HepG2 (cell line): ENCODE data around the gene MDP1. TPM values are rescaled to one million over a fixed set of nuclear protein-coding genes. Genes with fewer than 3 reads are reported as not detected.
A peak's percentile ranks its signal among the peaks of the same experiment; 100 is the strongest.

Experiments used
- AGO1 ChIP-seq: fragments of 200-400 bp; formaldehyde crosslinking; IDR thresholded peaks from 2 replicates; pipeline ENCODE4 v1.6.1; 2017; ENCODE audit warnings: mild to moderate bottlenecking, low read depth, low read length, moderate library complexity; ENCODE audit not compliant: poor library complexity, severe bottlenecking
- ESRRA ChIP-seq: sonication (generic); formaldehyde crosslinking; IDR thresholded peaks from 2 replicates; pipeline ENCODE4 v1.5.1; 2020; ENCODE audit warnings: mild to moderate bottlenecking, low read depth, missing genetic modification reagents
- FLYWCH1 ChIP-seq: sonication (generic); formaldehyde crosslinking; IDR thresholded peaks from 2 replicates; pipeline ENCODE4 v1.8.1; 2023; ENCODE audit warnings: mild to moderate bottlenecking, missing genetic modification reagents
- FOXK1 ChIP-seq: sonication (generic); formaldehyde crosslinking; IDR thresholded peaks from 2 replicates; pipeline ENCODE4 v1.4.0; 2020; ENCODE audit warnings: low read depth, missing genetic modification reagents, borderline replicate concordance
- FOXO4 ChIP-seq: sonication (generic); formaldehyde crosslinking; conservative IDR thresholded peaks from 2 replicates; pipeline ENCODE4 v1.8.1; 2023; ENCODE audit warnings: missing genetic modification reagents
- HIVEP1 ChIP-seq: sonication (generic); formaldehyde crosslinking; IDR thresholded peaks from 2 replicates; pipeline ENCODE4 v1.4.0; 2020; ENCODE audit warnings: mild to moderate bottlenecking, missing genetic modification reagents
- HMGXB3 ChIP-seq: sonication (generic); formaldehyde crosslinking; IDR thresholded peaks from 2 replicates; pipeline ENCODE4 v1.4.0; 2020; ENCODE audit warnings: missing genetic modification reagents, borderline replicate concordance
- JUN ChIP-seq: sonication (generic); formaldehyde crosslinking; IDR thresholded peaks from 2 replicates; pipeline ENCODE4 v1.4.0; 2020; ENCODE audit warnings: mild to moderate bottlenecking, missing genetic modification reagents
- NONO ChIP-seq, 2 experiments: fragments of 450-650 bp in 1 of 2; sonication (generic) in 1 of 2; formaldehyde crosslinking in 1 of 2; IDR thresholded peaks in 1 of 2; conservative IDR thresholded peaks in 1 of 2; 2 replicates each; pipeline versions ENCODE4 v1.6.1 to v1.8.0; 2017 to 2022; ENCODE audit warnings: mild to moderate bottlenecking in 1 of 2, missing genetic modification reagents in 1 of 2, moderate library complexity in 1 of 2
- POGZ ChIP-seq: sonication (generic); formaldehyde crosslinking; IDR thresholded peaks from 2 replicates; pipeline ENCODE4 v1.4.0; 2020; ENCODE audit warnings: mild to moderate bottlenecking, missing genetic modification reagents
- STAG1 ChIP-seq: sonication (generic); formaldehyde crosslinking; IDR thresholded peaks from 2 replicates; pipeline ENCODE4 v1.4.0; 2020; ENCODE audit warnings: missing genetic modification reagents
- ZBTB21 ChIP-seq: sonication (generic); formaldehyde crosslinking; IDR thresholded peaks from 2 replicates; pipeline ENCODE4 v1.4.0; 2020; ENCODE audit warnings: missing genetic modification reagents
- ZNF333 ChIP-seq: sonication (generic); formaldehyde crosslinking; IDR thresholded peaks from 2 replicates; pipeline ENCODE4 v1.4.0; 2020; ENCODE audit warnings: mild to moderate bottlenecking, missing genetic modification reagents, borderline replicate concordance
- ZNF33B ChIP-seq: sonication (generic); formaldehyde crosslinking; IDR thresholded peaks from 2 replicates; pipeline ENCODE4 v1.5.1; 2020; ENCODE audit warnings: mild to moderate bottlenecking, missing genetic modification reagents
- ZNF619 ChIP-seq: sonication (generic); formaldehyde crosslinking; IDR thresholded peaks from 2 replicates; pipeline ENCODE4 v1.4.0; 2020; ENCODE audit warnings: mild to moderate bottlenecking, missing genetic modification reagents
- ZZZ3 ChIP-seq: sonication (generic); formaldehyde crosslinking; IDR thresholded peaks from 2 replicates; pipeline ENCODE4 v1.4.0; 2020; ENCODE audit warnings: missing genetic modification reagents, mild to moderate bottlenecking, borderline replicate concordance
- polyA plus RNA-seq, 8 experiments: library from polyadenylated mRNA; depleted of rRNA in 3 of 8; stranded (reverse) in 7 of 8; unstranded in 1 of 8; fragments of >200 nt; fragmentation: Illumina TruSeq in 4 of 8; extraction: Trizol in 4 of 8; gene quantifications; 2 replicates each; pipeline versions ENCODE4 v1.2.1 to v1.2.3, GENCODE V29; 2011 to 2016; ENCODE audit warnings: low read depth in 4 of 8, missing spikeins in 1 of 8, mixed read lengths in 1 of 8; ENCODE audit not compliant: insufficient read depth in 1 of 8
- total RNA-seq, 5 experiments: library from RNA; depleted of rRNA; stranded (reverse); fragments of >200 nt; fragmentation: Illumina TruSeq; extraction: Trizol; gene quantifications; 2 replicates each; pipeline ENCODE4 v1.2.3, GENCODE V29; 2016; ENCODE audit warnings: low read depth in 1 of 5
- TF ChIP-seq, protein P1 (sequence below), 2 experiments: IDR thresholded peaks; 2 replicates each; pipeline ENCODE4 v1.6.1; 2011 to 2012; ENCODE audit warnings: low read length in 2 of 2, borderline replicate concordance in 1 of 2, low read depth in 1 of 2, mild to moderate bottlenecking in 1 of 2, moderate library complexity in 1 of 2
- TF ChIP-seq, protein P2 (sequence below): IDR thresholded peaks from 2 replicates; pipeline ENCODE4 v1.6.1; 2016

Gene MDP1
- total and polyA plus RNA-seq, 2 of the 13 experiments (the other 11 are each of a cell fraction or from before 2014, with no cell fraction given): 44.1 to 48.7 TPM

- TF ChIP-seq FLYWCH1 (CRISPR knock-in tag) (no peak), POGZ (CRISPR knock-in tag) (peak; percentile 64; the same call in 1 of the 2 replicates), ESRRA (CRISPR knock-in tag) (peak; percentile 92), ZNF33B (CRISPR knock-in tag) (no peak), FOXO4 (CRISPR knock-in tag) (no peak), ZNF619 (CRISPR knock-in tag) (peak; percentile 77), STAG1 (CRISPR knock-in tag) (no peak), ZBTB21 (CRISPR knock-in tag) (no peak), JUN (CRISPR knock-in tag) (no peak), NONO (IDR thresholded peaks at IDR 0.05) (no peak), NONO (CRISPR knock-in tag; conservative IDR thresholded peaks at IDR 0.05) (peak; percentile 80), AGO1 (no peak), HMGXB3 (CRISPR knock-in tag) (no peak), ZZZ3 (CRISPR knock-in tag) (no peak), FOXK1 (CRISPR knock-in tag) (no peak), ZNF333 (CRISPR knock-in tag) (peak; percentile 48; the same call in 1 of the 2 replicates), HIVEP1 (no peak; the same call in 1 of the 2 replicates)
- TF ChIP-seq, protein P1, sequence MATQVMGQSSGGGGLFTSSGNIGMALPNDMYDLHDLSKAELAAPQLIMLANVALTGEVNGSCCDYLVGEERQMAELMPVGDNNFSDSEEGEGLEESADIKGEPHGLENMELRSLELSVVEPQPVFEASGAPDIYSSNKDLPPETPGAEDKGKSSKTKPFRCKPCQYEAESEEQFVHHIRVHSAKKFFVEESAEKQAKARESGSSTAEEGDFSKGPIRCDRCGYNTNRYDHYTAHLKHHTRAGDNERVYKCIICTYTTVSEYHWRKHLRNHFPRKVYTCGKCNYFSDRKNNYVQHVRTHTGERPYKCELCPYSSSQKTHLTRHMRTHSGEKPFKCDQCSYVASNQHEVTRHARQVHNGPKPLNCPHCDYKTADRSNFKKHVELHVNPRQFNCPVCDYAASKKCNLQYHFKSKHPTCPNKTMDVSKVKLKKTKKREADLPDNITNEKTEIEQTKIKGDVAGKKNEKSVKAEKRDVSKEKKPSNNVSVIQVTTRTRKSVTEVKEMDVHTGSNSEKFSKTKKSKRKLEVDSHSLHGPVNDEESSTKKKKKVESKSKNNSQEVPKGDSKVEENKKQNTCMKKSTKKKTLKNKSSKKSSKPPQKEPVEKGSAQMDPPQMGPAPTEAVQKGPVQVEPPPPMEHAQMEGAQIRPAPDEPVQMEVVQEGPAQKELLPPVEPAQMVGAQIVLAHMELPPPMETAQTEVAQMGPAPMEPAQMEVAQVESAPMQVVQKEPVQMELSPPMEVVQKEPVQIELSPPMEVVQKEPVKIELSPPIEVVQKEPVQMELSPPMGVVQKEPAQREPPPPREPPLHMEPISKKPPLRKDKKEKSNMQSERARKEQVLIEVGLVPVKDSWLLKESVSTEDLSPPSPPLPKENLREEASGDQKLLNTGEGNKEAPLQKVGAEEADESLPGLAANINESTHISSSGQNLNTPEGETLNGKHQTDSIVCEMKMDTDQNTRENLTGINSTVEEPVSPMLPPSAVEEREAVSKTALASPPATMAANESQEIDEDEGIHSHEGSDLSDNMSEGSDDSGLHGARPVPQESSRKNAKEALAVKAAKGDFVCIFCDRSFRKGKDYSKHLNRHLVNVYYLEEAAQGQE (IDR thresholded peaks at IDR 0.05; ENCODE audit: borderline replicate concordance in 1 of 2, low read depth in 1 of 2, low read length in 2 of 2): no peak
- TF ChIP-seq, protein P2, sequence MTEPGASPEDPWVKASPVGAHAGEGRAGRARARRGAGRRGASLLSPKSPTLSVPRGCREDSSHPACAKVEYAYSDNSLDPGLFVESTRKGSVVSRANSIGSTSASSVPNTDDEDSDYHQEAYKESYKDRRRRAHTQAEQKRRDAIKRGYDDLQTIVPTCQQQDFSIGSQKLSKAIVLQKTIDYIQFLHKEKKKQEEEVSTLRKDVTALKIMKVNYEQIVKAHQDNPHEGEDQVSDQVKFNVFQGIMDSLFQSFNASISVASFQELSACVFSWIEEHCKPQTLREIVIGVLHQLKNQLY: 0 out of 2 replicates have a peak, but pooled peaks have one; percentile 11
Measured at GRCh38 chr14:24255931-24256711, 40.3 kb upstream of the MDP1 start (continued).
